Muscle of leg (tissue), 11 donors: ENCODE measurements around the gene IL1RAPL2. TPM values are rescaled to one million over a fixed set of nuclear protein-coding genes. Genes with fewer than 3 reads are reported as not detected.

Experiments used
- DNase-seq: peaks from one replicate; pipeline ENCODE4 v3.0.0; 2013
- H3K27ac ChIP-seq: one replicate; pipeline ENCODE4 v1.5.1; 2013; ENCODE audit warnings: mild to moderate bottlenecking, low read length, control low read depth
- H3K27me3 ChIP-seq: one replicate; pipeline ENCODE4 v1.6.1; 2013; ENCODE audit warnings: low read length; ENCODE audit not compliant: control insufficient read depth, insufficient read depth
- H3K36me3 ChIP-seq: one replicate; pipeline ENCODE4 v1.6.1; 2013; ENCODE audit warnings: low read length; ENCODE audit not compliant: control insufficient read depth, insufficient read depth
- H3K4me1 ChIP-seq: one replicate; pipeline ENCODE4 v1.6.1; 2013; ENCODE audit warnings: low read length; ENCODE audit not compliant: control insufficient read depth, insufficient read depth
- H3K4me3 ChIP-seq: one replicate; pipeline ENCODE4 v1.5.1; 2013; ENCODE audit warnings: low read length, control low read depth
- H3K9me3 ChIP-seq: replicated peaks from 2 replicates; pipeline ENCODE4 v1.6.1; 2013; ENCODE audit warnings: low read depth, low read length; ENCODE audit not compliant: control insufficient read depth
- WGBS: methylation state at CpG from one replicate; pipeline ENCODE4 v1.1.5; 2013; ENCODE audit warnings: missing lambda C conversion rate; ENCODE audit not compliant: insufficient coverage; 5-methylcytosine and 5-hydroxymethylcytosine counted together
- polyA plus RNA-seq, 8 donors: library from polyadenylated mRNA; unstranded; fragments of 120-200 nt; gene quantifications; one replicate each; pipeline versions ENCODE4 v1.2.1 to v1.2.3, GENCODE V29; 2013; ENCODE audit warnings: inconsistent platforms in 1 of 8, low replicate concordance in 1 of 8; ENCODE audit not compliant: insufficient read length in 8 of 8, insufficient read depth in 1 of 8
- total RNA-seq: library from RNA; stranded (reverse); fragments of 120-200 nt; gene quantifications from one replicate; pipeline ENCODE4 v1.2.4, GENCODE V29; 2013

IL1RAPL2 gene
- total and polyA plus RNA-seq, 9 donors: 1.7 to 3.9 (median 3.0) TPM

- Histone ChIP-seq H3K4me3 (no peak overlapping the region), H3K9me3 (peaks cover 2% of the 10 kb centered on the region), H3K27me3 (peaks cover 2% of the 10 kb centered on the region), H3K27ac (no peak overlapping the region), H3K36me3 (no peaks in the 10 kb centered on the region), H3K4me1 (no peaks in the 10 kb centered on the region)
- no CpG with 5 or more reads among the region's 1 CpG for WGBS
- no peak for DNase-seq
Observed at GRCh38 chrX:105694839-105695238, 1128.8 kb downstream of the IL1RAPL2 start.

GRCh38 chrX:105695451-105695850 is 1129.5 kb downstream of the IL1RAPL2 start:
- no peaks in the 10 kb centered on the region for H3K4me1 ChIP-seq
- H3K36me3 ChIP-seq: no peaks in the 10 kb centered on the region
- H3K9me3 ChIP-seq: peaks cover 2% of the 10 kb centered on the region
- no CpG with 5 or more reads among the region's 1 CpG for WGBS
- peaks cover 2% of the 10 kb centered on the region for H3K27me3 ChIP-seq
- no peak overlapping the region for H3K27ac ChIP-seq
- peak; percentile 27 for DNase-seq
- no peak overlapping the region for H3K4me3 ChIP-seq

DNA sequence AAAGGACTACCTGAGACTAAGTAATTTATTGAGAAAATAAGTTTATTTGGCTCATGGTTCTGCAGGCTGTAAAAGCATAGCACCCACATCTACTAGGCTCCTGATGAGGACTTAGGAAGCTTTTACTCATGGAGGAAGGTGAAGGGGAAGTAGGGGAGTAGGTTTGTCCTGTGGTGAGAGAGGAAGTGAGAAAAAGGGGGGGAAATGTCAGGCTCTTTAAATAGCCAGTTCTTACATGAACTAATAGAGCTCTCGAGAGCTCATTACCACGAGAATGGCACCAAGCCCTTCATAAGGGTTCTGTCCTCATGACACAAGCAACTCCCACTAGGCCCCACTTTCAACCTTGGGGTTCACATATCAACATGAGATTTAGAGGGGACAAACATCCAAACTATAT is 1130.9 kb downstream of the IL1RAPL2 start:
- H3K9me3 ChIP-seq: peaks cover 2% of the 10 kb centered on the region
- no peak for DNase-seq
- H3K36me3 ChIP-seq: no peaks in the 10 kb centered on the region
- H3K4me3 ChIP-seq: no peak overlapping the region
- peaks cover 2% of the 10 kb centered on the region for H3K27me3 ChIP-seq
- no CpG with 5 or more reads among the region's 2 CpGs for WGBS
- H3K27ac ChIP-seq: no peak overlapping the region
- no peaks in the 10 kb centered on the region for H3K4me1 ChIP-seq

GRCh38 chrX:105697984-105698781 is 1132.2 kb downstream of the IL1RAPL2 start:
- Histone ChIP-seq H3K36me3 (no peaks in the 10 kb centered on the region), H3K4me1 (no peaks in the 10 kb centered on the region), H3K27ac (no peak overlapping the region), H3K9me3 (no peaks in the 10 kb centered on the region), H3K4me3 (no peak overlapping the region), H3K27me3 (no peaks in the 10 kb centered on the region)
- no peak for DNase-seq
- no CpG with 5 or more reads among the region's 2 CpGs for WGBS

DNA sequence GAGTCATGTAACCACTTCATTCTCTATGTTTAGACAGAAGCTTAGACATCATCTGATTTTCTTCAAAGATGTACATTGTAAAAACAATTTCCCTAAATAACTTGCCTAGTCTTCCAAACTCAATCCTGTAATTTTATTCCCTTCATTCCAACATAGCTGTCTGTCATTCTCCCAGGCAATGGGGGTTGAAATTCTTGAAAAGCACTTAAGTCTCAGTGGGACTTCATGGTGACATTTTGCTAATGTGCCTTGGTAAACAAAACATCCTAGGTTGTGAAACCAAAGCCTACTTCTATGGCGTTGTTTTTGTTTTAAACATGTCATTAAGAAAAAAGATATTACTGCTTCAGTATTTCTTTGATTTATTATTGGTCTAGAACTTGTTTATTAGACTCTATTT is 1134.3 kb downstream of the IL1RAPL2 start:
- Histone ChIP-seq H3K27me3 (no peaks in the 10 kb centered on the region), H3K4me1 (no peaks in the 10 kb centered on the region), H3K4me3 (no peak overlapping the region), H3K36me3 (no peaks in the 10 kb centered on the region), H3K9me3 (no peaks in the 10 kb centered on the region), H3K27ac (no peak overlapping the region)
- WGBS: no CpG with 5 or more reads among the region's 1 CpG
- no peak for DNase-seq

DNA sequence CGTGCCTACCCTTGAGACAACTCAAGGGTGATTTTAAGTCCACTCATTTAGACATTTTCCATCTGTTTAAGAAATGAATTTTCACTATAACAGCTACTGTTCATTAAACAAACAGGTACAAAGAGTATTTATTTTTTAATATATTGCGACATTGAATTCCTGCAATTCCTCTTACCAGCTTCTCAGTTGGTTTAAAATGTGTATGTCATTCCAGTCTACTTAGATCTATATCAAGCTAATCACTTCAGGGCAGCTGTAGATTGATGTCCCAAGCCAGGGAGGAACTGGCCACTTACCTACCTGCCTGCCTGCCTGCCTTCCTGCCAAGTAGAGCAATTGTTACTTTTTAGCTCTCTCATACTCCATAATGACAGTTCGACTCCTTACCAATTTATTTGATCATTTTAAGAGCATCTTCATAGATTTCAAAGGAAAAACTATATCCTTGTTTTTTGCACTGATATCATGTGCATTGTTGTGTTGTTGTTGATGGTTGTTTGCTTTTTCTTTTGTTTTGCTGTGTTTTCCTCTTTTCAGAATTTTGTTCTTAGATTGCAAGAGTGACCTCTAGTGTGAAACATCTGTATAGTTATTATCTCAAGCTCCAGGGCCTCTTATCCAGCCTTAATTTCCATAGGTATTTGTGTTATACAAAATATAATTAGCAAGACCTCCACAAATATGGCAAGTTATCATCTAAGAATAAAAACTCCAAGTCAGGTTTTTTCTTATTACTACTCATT is 1135.5 kb downstream of the IL1RAPL2 start:
- H3K36me3 ChIP-seq: no peaks in the 10 kb centered on the region
- DNase-seq: peak; percentile 45
- no CpG with 5 or more reads among the region's 3 CpGs for WGBS
- H3K9me3 ChIP-seq: no peaks in the 10 kb centered on the region
- H3K27me3 ChIP-seq: no peaks in the 10 kb centered on the region
- no peaks in the 10 kb centered on the region for H3K4me1 ChIP-seq
- H3K4me3 ChIP-seq: no peak overlapping the region
- H3K27ac ChIP-seq: no peak overlapping the region

GRCh38 chrX:105703876-105704275 is 1137.9 kb downstream of the IL1RAPL2 start:
- Histone ChIP-seq H3K27ac (no peak overlapping the region), H3K4me3 (no peak overlapping the region), H3K36me3 (no peaks in the 10 kb centered on the region), H3K9me3 (no peaks in the 10 kb centered on the region), H3K27me3 (peaks cover under 1% of the 10 kb centered on the region), H3K4me1 (no peaks in the 10 kb centered on the region)
- no peak for DNase-seq
- no CpG with 5 or more reads among the region's 2 CpGs for WGBS

DNA sequence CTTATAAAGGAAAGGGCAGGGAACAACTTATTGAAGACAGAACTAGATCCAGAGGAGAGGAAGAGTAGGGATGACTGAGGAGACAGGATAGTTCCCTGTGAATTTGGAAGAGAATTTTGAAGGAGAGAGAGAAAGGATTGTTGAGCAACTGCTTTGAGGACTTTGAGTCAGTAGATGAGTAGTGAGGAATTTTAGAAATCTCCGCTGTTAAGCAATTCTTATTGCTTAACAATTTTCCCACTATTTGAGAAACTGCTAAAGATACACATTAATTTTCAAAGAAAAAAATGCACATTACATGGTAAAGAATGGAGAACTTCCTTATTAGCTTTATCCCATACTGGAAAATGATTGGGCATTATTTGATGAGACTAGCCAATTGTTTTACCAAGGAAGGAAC is 1140.0 kb downstream of the IL1RAPL2 start:
- Histone ChIP-seq H3K4me1 (no peaks in the 10 kb centered on the region), H3K36me3 (no peaks in the 10 kb centered on the region), H3K9me3 (no peaks in the 10 kb centered on the region), H3K4me3 (no peak overlapping the region), H3K27ac (no peak overlapping the region), H3K27me3 (peaks cover 3% of the 10 kb centered on the region)
- no peak for DNase-seq
- no CpG with 5 or more reads among the region's 1 CpG for WGBS

DNA sequence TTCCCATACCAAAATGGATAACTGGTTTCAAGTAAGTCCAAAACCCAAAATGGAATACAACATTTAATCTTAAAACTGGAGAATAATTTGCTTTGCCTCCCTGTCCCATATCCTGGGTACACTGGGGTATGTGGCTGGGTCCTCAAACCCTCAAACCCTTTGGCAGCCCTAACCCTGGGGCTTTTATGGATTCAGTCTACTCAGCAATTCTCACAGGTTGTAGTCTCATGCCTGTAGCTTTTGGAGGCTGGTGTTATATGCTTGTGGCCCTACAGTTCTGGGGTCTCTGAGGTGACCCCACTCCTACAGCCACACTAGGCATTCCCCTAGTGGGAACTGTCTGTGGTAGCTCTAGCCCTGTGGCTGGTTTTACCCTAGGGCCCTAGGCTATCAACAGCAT is 1145.8 kb downstream of the IL1RAPL2 start:
- H3K4me1 ChIP-seq: no peaks in the 10 kb centered on the region
- no peak overlapping the region for H3K27ac ChIP-seq
- H3K4me3 ChIP-seq: no peak overlapping the region
- no peaks in the 10 kb centered on the region for H3K36me3 ChIP-seq
- DNase-seq: no peak
- H3K9me3 ChIP-seq: no peaks in the 10 kb centered on the region
- peaks cover 12% of the 10 kb centered on the region for H3K27me3 ChIP-seq

DNA sequence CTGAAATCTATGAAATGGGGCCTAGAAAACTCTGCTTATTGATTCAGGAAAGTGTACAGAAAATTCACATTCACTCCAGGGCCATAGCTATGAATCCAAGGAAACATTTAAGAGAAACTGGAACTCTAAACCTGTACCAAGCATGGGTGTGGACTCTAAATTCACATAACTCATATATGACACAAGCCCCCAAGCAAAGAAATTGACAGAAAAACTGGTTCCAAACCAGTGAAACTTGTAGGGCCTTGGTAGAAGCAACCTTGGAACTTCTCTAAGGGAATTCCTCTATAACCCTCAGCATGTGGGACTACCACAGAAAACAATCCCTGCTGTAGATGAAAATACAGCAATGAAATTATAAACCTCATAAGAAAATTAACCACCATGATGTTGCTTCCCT is 1149.7 kb downstream of the IL1RAPL2 start:
- Histone ChIP-seq H3K27ac (no peak overlapping the region), H3K9me3 (no peaks in the 10 kb centered on the region), H3K4me1 (no peaks in the 10 kb centered on the region), H3K36me3 (no peaks in the 10 kb centered on the region), H3K4me3 (no peak overlapping the region), H3K27me3 (peaks cover 14% of the 10 kb centered on the region)
- no peak for DNase-seq
